K562 (cell line): ENCODE data around the gene GEMIN8. TPM values are rescaled to one million over a fixed set of nuclear protein-coding genes. Genes with fewer than 3 reads are reported as not detected.

Source experiments
- BHLHE40 ChIP-seq: IDR thresholded peaks from 2 replicates; pipeline ENCODE4 v1.6.1; 2011; ENCODE audit warnings: low read length, improper control_type of control experiment
- C11orf30 ChIP-seq: fragments of 450-650 bp; IDR thresholded peaks from 2 replicates; pipeline ENCODE4 v1.6.1; 2016; ENCODE audit warnings: low read depth, mild to moderate bottlenecking
- FOXJ3 ChIP-seq: sonication (generic); formaldehyde crosslinking; IDR thresholded peaks from 2 replicates; pipeline ENCODE4 v1.4.0; 2020; ENCODE audit warnings: mild to moderate bottlenecking, missing genetic modification reagents
- GTF2E2 ChIP-seq: fragments of 200-800 bp; sonication (Bioruptor generic); IDR thresholded peaks from 2 replicates; pipeline ENCODE4 v1.6.1; 2016; ENCODE audit warnings: missing genetic modification characterization, missing compliant biosample characterization
- L3MBTL2 ChIP-seq: fragments of 450-650 bp; IDR thresholded peaks from 2 replicates; pipeline ENCODE4 v1.6.1; 2016; ENCODE audit warnings: mild to moderate bottlenecking, moderate library complexity
- MYC ChIP-seq, 2 experiments: fragments of 250-450 bp in 1 of 2; sonication (Bioruptor Pico) in 1 of 2; IDR thresholded peaks; 2 replicates each; pipeline versions ENCODE4 v1.5.1 to v1.6.1; 2012 to 2021; ENCODE audit warnings: low read depth in 2 of 2, borderline replicate concordance in 1 of 2, improper control_type of control experiment in 1 of 2, low read length in 1 of 2, mild to moderate bottlenecking in 1 of 2, moderate library complexity in 1 of 2
- NR3C1 ChIP-seq: sonication (generic); formaldehyde crosslinking; IDR thresholded peaks from 2 replicates; pipeline ENCODE4 v1.8.1; 2022; ENCODE audit warnings: missing genetic modification reagents
- SAFB2 ChIP-seq: fragments of 200-400 bp; formaldehyde crosslinking; IDR thresholded peaks from 2 replicates; pipeline ENCODE4 v1.6.1; 2018; ENCODE audit warnings: borderline replicate concordance, low read length, low read depth, moderate library complexity; ENCODE audit not compliant: severe bottlenecking
- TCFL5 ChIP-seq: fragments of 250-450 bp; sonication (Bioruptor Pico); conservative IDR thresholded peaks from 2 replicates; pipeline ENCODE4 v1.6.1; 2021; ENCODE audit warnings: mild to moderate bottlenecking, moderate library complexity, matching md5 sums
- ZBTB7A ChIP-seq: IDR thresholded peaks from 2 replicates; pipeline ENCODE4 v1.6.1; 2011; ENCODE audit warnings: low read depth, mild to moderate bottlenecking, low read length, moderate library complexity, borderline replicate concordance; ENCODE audit not compliant: control insufficient read depth
- ZC3H4 ChIP-seq: sonication (generic); formaldehyde crosslinking; IDR thresholded peaks from 2 replicates; pipeline ENCODE4 v1.9.0; 2021; ENCODE audit warnings: missing genetic modification reagents, borderline replicate concordance
- polyA plus RNA-seq, 8 experiments: library from polyadenylated mRNA; depleted of rRNA in 4 of 8; stranded (reverse) in 5 of 8; unstranded in 3 of 8; fragments of >200 nt; fragmentation: Nextera tagmentation in 2 of 8; fragmentation: Illumina TruSeq in 1 of 8; extraction: Ambion mirVana in 2 of 8; extraction: Trizol in 1 of 8; gene quantifications; 2 replicates each; pipeline versions ENCODE4 v1.2.1 to v1.2.3, GENCODE V29; 2011 to 2014; ENCODE audit warnings: inconsistent platforms in 1 of 8, missing spikeins in 1 of 8
- total RNA-seq, 7 experiments: library from RNA; depleted of rRNA in 6 of 7; stranded (reverse); fragments of >200 nt in 6 of 7; fragmentation: Illumina TruSeq in 2 of 7; extraction: Trizol in 2 of 7; gene quantifications; 2 replicates each; pipeline versions ENCODE4 v1.2.1 to v1.2.3, GENCODE V29; 2011 to 2021; ENCODE audit warnings: low replicate concordance in 1 of 7
- TF ChIP-seq, protein P1 (sequence below): fragments of 250-450 bp; sonication (Bioruptor Pico); IDR thresholded peaks from 2 replicates; pipeline ENCODE4 v1.8.0; 2022; ENCODE audit warnings: moderate library complexity, mild to moderate bottlenecking, inconsistent platforms
- TF ChIP-seq, protein P2 (sequence below): sonication (generic); formaldehyde crosslinking; IDR thresholded peaks from 2 replicates; pipeline ENCODE4 v1.9.0; 2022; ENCODE audit warnings: mild to moderate bottlenecking, missing genetic modification reagents
- TF ChIP-seq, protein P3 (sequence below): fragments of 250-450 bp; sonication (Bioruptor Pico); IDR thresholded peaks from 2 replicates; pipeline ENCODE4 v1.8.0; 2021; ENCODE audit warnings: borderline replicate concordance, mild to moderate bottlenecking, moderate library complexity; ENCODE audit not compliant: poor library complexity, severe bottlenecking
- TF ChIP-seq, protein P4 (sequence below): fragments of 450-650 bp; formaldehyde crosslinking; IDR thresholded peaks from 2 replicates; pipeline ENCODE4 v1.4.0; 2020; ENCODE audit warnings: mild to moderate bottlenecking, moderate library complexity
- TF ChIP-seq, protein P5 (sequence below): sonication (generic); formaldehyde crosslinking; IDR thresholded peaks from 2 replicates; pipeline ENCODE4 v1.8.0; 2022; ENCODE audit warnings: mild to moderate bottlenecking, missing genetic modification reagents
- TF ChIP-seq, protein P6 (sequence below), 2 experiments: fragments of 150-350 bp in 1 of 2; IDR thresholded peaks; 2 replicates each; pipeline ENCODE4 v1.6.1; 2012 to 2016; ENCODE audit warnings: low read depth in 2 of 2, low read length in 2 of 2, mild to moderate bottlenecking in 1 of 2, moderate library complexity in 1 of 2

The GEMIN8 gene
- total and polyA plus RNA-seq, 9 of the 15 experiments (the other 6 are each of a cell fraction or from before 2014, with no cell fraction given) = 10.9 to 29.1 (median 16.9) TPM

DNA sequence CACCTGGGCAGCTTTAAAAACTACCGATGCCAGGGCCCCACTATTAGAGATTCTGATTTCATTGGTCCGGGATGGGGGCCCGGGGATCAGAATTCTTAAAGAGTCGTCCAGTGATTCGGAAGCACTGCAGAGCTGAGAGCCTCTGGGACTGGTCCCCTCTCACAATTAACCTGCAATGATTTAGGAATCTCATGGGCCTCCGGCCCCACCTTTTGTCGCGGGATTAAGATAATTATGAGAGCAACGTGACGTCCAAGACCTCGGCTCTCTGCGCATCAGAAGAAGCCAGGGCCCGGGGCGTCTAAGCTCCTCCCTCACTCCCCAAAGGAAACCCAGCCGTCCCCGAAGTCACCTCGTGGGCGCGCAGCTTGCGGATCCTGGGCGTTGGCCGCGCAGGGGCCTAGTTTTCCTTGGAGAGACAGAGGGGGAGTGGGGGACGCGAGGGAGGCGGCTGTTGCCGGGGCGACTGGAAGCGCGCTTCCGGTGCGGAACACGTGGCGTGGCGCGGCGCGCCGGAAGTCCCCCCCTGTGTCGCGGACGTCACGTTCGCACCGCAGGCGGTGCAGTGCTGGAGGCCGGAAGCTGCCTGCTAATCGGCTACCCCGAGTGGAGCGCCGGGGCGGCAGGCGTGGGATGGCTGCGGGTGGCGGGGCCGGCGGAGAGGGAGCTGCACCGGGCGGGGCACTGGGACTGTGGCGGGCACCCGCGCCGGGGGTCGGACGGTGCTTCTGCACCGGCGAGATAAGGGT, at the start of gene GEMIN8 (continued):
- TF ChIP-seq NR3C1 (CRISPR knock-in tag) (no peak), L3MBTL2 (peak; percentile 57; the same call in 1 of the 2 replicates), MYC (IDR thresholded peaks at IDR 0.05; ENCODE audit: low read depth, low read length) (peak; percentile 97), MYC (CRISPR knock-in tag; IDR thresholded peaks at IDR 0.05; ENCODE audit: borderline replicate concordance, low read depth) (peak; percentile 72; the same call in 1 of the 2 replicates), FOXJ3 (CRISPR knock-in tag) (no peak), GTF2E2 (no peak), ZC3H4 (no peak), BHLHE40 (peak; percentile 91), C11orf30 (peak; percentile 63), SAFB2 (no peak), ZBTB7A (peak; percentile 69; the same call in 1 of the 2 replicates), TCFL5 (CRISPR knock-in tag) (no peak)
- TF ChIP-seq, protein P1, sequence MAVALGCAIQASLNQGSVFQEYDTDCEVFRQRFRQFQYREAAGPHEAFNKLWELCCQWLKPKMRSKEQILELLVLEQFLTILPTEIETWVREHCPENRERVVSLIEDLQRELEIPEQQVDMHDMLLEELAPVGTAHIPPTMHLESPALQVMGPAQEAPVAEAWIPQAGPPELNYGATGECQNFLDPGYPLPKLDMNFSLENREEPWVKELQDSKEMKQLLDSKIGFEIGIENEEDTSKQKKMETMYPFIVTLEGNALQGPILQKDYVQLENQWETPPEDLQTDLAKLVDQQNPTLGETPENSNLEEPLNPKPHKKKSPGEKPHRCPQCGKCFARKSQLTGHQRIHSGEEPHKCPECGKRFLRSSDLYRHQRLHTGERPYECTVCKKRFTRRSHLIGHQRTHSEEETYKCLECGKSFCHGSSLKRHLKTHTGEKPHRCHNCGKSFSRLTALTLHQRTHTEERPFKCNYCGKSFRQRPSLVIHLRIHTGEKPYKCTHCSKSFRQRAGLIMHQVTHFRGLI = no peak
- TF ChIP-seq, protein P2, sequence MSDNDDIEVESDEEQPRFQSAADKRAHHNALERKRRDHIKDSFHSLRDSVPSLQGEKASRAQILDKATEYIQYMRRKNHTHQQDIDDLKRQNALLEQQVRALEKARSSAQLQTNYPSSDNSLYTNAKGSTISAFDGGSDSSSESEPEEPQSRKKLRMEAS (CRISPR knock-in tag) = peak; percentile 93
- TF ChIP-seq, protein P3, sequence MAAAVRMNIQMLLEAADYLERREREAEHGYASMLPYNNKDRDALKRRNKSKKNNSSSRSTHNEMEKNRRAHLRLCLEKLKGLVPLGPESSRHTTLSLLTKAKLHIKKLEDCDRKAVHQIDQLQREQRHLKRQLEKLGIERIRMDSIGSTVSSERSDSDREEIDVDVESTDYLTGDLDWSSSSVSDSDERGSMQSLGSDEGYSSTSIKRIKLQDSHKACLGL (CRISPR knock-in tag) = peak; percentile 72
- TF ChIP-seq, protein P4, sequence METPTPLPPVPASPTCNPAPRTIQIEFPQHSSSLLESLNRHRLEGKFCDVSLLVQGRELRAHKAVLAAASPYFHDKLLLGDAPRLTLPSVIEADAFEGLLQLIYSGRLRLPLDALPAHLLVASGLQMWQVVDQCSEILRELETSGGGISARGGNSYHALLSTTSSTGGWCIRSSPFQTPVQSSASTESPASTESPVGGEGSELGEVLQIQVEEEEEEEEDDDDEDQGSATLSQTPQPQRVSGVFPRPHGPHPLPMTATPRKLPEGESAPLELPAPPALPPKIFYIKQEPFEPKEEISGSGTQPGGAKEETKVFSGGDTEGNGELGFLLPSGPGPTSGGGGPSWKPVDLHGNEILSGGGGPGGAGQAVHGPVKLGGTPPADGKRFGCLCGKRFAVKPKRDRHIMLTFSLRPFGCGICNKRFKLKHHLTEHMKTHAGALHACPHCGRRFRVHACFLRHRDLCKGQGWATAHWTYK (CRISPR knock-in tag) = no peak
- TF ChIP-seq, protein P5, sequence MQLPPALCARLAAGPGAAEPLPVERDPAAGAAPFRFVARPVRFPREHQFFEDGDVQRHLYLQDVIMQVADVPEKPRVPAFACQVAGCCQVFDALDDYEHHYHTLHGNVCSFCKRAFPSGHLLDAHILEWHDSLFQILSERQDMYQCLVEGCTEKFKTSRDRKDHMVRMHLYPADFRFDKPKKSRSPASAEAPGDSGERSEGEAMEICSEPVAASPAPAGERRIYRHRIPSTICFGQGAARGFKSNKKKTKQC (CRISPR knock-in tag) = 0 out of 2 replicates have a peak, but pooled peaks have one; percentile 69
- TF ChIP-seq, protein P6, sequence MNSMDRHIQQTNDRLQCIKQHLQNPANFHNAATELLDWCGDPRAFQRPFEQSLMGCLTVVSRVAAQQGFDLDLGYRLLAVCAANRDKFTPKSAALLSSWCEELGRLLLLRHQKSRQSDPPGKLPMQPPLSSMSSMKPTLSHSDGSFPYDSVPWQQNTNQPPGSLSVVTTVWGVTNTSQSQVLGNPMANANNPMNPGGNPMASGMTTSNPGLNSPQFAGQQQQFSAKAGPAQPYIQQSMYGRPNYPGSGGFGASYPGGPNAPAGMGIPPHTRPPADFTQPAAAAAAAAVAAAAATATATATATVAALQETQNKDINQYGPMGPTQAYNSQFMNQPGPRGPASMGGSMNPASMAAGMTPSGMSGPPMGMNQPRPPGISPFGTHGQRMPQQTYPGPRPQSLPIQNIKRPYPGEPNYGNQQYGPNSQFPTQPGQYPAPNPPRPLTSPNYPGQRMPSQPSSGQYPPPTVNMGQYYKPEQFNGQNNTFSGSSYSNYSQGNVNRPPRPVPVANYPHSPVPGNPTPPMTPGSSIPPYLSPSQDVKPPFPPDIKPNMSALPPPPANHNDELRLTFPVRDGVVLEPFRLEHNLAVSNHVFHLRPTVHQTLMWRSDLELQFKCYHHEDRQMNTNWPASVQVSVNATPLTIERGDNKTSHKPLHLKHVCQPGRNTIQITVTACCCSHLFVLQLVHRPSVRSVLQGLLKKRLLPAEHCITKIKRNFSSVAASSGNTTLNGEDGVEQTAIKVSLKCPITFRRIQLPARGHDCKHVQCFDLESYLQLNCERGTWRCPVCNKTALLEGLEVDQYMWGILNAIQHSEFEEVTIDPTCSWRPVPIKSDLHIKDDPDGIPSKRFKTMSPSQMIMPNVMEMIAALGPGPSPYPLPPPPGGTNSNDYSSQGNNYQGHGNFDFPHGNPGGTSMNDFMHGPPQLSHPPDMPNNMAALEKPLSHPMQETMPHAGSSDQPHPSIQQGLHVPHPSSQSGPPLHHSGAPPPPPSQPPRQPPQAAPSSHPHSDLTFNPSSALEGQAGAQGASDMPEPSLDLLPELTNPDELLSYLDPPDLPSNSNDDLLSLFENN (IDR thresholded peaks at IDR 0.05; ENCODE audit: low read depth in 2 of 2, low read length in 2 of 2) = no peak
